GM21576 (cell line): ENCODE results near the gene GALNT17.
"Not testable (repeated sequence)": the region's sequence is repeated elsewhere in the genome, so short reads cannot be mapped to it uniquely, and the experiment has no call there.

Experiments used
- ATAC-seq: cut with Tn5 transposase; IDR thresholded peaks from one replicate; pipeline ENCODE4 v1.9.1; 2021; ENCODE audit warnings: mild to moderate bottlenecking, moderate library complexity; ENCODE audit not compliant: unreplicated experiment

The GALNT17 gene

GRCh38 chr7:71604818-71605414 lies 473.0 kb downstream of the GALNT17 start:
- no peak for ATAC-seq

GRCh38 chr7:71611986-71612385 lies 480.0 kb downstream of the GALNT17 start:
- ATAC-seq, result no peak

GRCh38 chr7:71612911-71613310 lies 481.0 kb downstream of the GALNT17 start:
- no peak for ATAC-seq

GRCh38 chr7:71613313-71613712 lies 481.4 kb downstream of the GALNT17 start:
- ATAC-seq, result no peak

GRCh38 chr7:71615017-71615416 lies 483.1 kb downstream of the GALNT17 start:
- ATAC-seq, result no peak

- no peak for ATAC-seq
Measured at GRCh38 chr7:71616217-71616616, 484.3 kb downstream of the GALNT17 start.

- ATAC-seq, result no peak
Measured at GRCh38 chr7:71618278-71618677, 486.3 kb downstream of the GALNT17 start.

- no peak for ATAC-seq
Measured at GRCh38 chr7:71625545-71625944, 493.6 kb downstream of the GALNT17 start.

GRCh38 chr7:71626206-71626605 lies 494.3 kb downstream of the GALNT17 start:
- ATAC-seq, result no peak

GRCh38 chr7:71627651-71628050 lies 495.7 kb downstream of the GALNT17 start:
- ATAC-seq, result no peak

- no peak for ATAC-seq
Measured at GRCh38 chr7:71630516-71630915, 498.6 kb downstream of the GALNT17 start.

- ATAC-seq, result no peak
Measured at GRCh38 chr7:71633551-71634008, 501.6 kb downstream of the GALNT17 start.

GRCh38 chr7:71635849-71636248 lies 503.9 kb downstream of the GALNT17 start:
- ATAC-seq, result not testable (repeated sequence)

- no peak for ATAC-seq
Measured at GRCh38 chr7:71636329-71636728, 504.4 kb downstream of the GALNT17 start.

- no peak for ATAC-seq
Measured at GRCh38 chr7:71637578-71637977, 505.6 kb downstream of the GALNT17 start.

GRCh38 chr7:71638108-71638507 lies 506.2 kb downstream of the GALNT17 start:
- ATAC-seq, result no peak

GRCh38 chr7:71639382-71640085 lies 507.6 kb downstream of the GALNT17 start:
- ATAC-seq, result no peak

- not testable (repeated sequence) for ATAC-seq
Measured at GRCh38 chr7:71643031-71643430, 511.1 kb downstream of the GALNT17 start.

- no peak for ATAC-seq
Measured at GRCh38 chr7:71645836-71646235, 513.9 kb downstream of the GALNT17 start.

GRCh38 chr7:71649812-71650211 lies 517.9 kb downstream of the GALNT17 start:
- ATAC-seq, result no peak

GRCh38 chr7:71650653-71651337 lies 518.9 kb downstream of the GALNT17 start:
- no peak for ATAC-seq

GRCh38 chr7:71652510-71652909 lies 520.6 kb downstream of the GALNT17 start:
- ATAC-seq, result no peak
